DMS153 (cell line): ENCODE data around the gene MTCP1.

ENCODE experiments used
- DNase-seq: peaks from one replicate; lab custom pipeline; 2025; lab: John Stamatoyannopoulos, UW

MTCP1 gene

GRCh38 chrX:155070975-155071693 lies at the start of gene MTCP1, which contains the start of the genes BRCC3 and CMC4:
Gene MTCP1 (minus strand): TSS chrX:155071136. CDS start chrX:155066010, 5,126 bp downstream.
Gene BRCC3 (plus strand): TSS chrX:155071508. CDS start chrX:155071528, 20 bp downstream.
Gene CMC4 (minus strand): TSS chrX:155071136. CDS start chrX:155064023, 7,113 bp downstream.
- peak; percentile 81 for DNase-seq

- no peak for DNase-seq
Observed at GRCh38 chrX:155115174-155115819, 44.4 kb upstream of the MTCP1 start.

GRCh38 chrX:155113097-155113496 lies 42.2 kb upstream of the MTCP1 start:
- DNase-seq: no peak

GRCh38 chrX:155112171-155112570 lies 41.2 kb upstream of the MTCP1 start:
- no peak for DNase-seq

- no peak for DNase-seq
Observed at GRCh38 chrX:155108427-155108826, 37.5 kb upstream of the MTCP1 start.

GRCh38 chrX:155105919-155106318 lies 35.0 kb upstream of the MTCP1 start:
- no peak for DNase-seq

- peak; percentile 15 for DNase-seq
Observed at GRCh38 chrX:155094468-155095061, 23.6 kb upstream of the MTCP1 start.

- DNase-seq: no peak
Observed at GRCh38 chrX:155086961-155087735, 16.2 kb upstream of the MTCP1 start.

- no peak for DNase-seq
Observed at GRCh38 chrX:155086202-155086840, 15.4 kb upstream of the MTCP1 start.

- no peak for DNase-seq
Observed at GRCh38 chrX:155071694-155072280, 851 bp upstream of the MTCP1 start.

- DNase-seq: no peak
Observed at GRCh38 chrX:155070663-155070974, 317 bp downstream of the MTCP1 start.

GRCh38 chrX:155070038-155070437 lies 898 bp downstream of the MTCP1 start:
- no peak for DNase-seq

GRCh38 chrX:155069414-155069813 lies 1.5 kb downstream of the MTCP1 start:
- DNase-seq: no peak

- no peak for DNase-seq
Observed at GRCh38 chrX:155068165-155068564, 2.8 kb downstream of the MTCP1 start.

GRCh38 chrX:155065035-155065734 lies 5.8 kb downstream of the MTCP1 start:
- no peak for DNase-seq

- no peak for DNase-seq
Observed at GRCh38 chrX:155061760-155062159, 9.2 kb downstream of the MTCP1 start.

- DNase-seq: peak; percentile 65
Observed at GRCh38 chrX:155056877-155057792, 13.8 kb downstream of the MTCP1 start.

- no peak for DNase-seq
Observed at GRCh38 chrX:155056471-155056870, 14.5 kb downstream of the MTCP1 start.

GRCh38 chrX:155055494-155055893 lies 15.4 kb downstream of the MTCP1 start:
- DNase-seq: no peak

GRCh38 chrX:155054255-155054654 lies 16.7 kb downstream of the MTCP1 start:
- DNase-seq: no peak
